Measurements from ENCODE around the gene ATP6V1B1.
A peak's percentile ranks its signal among the peaks of the same experiment; 100 is the strongest.
"Not testable (repeated sequence)": the region's sequence is repeated elsewhere in the genome, so short reads cannot be mapped to it uniquely, and the experiment has no call there.

The ATP6V1B1 gene

GRCh38 chr2:70995426-70995729 lies 59.7 kb downstream of the ATP6V1B1 start:
- ChIA-PET POLR2A (no interaction called here), CTCF (no interaction called here)
- peak; percentile 59 for DNase-seq (ENCODE audit: extremely low spot score)
- TF ChIP-seq CTCF (IDR thresholded peaks at IDR 0.05; ENCODE audit: control extremely low read depth, extremely low read depth, low read depth, missing control alignments): peak; percentile 46

GRCh38 chr2:70998885-70999284 lies 63.2 kb downstream of the ATP6V1B1 start:
- DNase-seq (ENCODE audit: extremely low spot score); POLR2A ChIA-PET: not testable (repeated sequence)
- CTCF ChIA-PET: interaction anchor here (1.0 to 1.3 kb wide), 3 partner anchors 9 to 34 kb away, joined by 3 to 8 read pairs (median 4); no protein-coding TSS in a partner anchor

GRCh38 chr2:70999362-70999761 lies 63.7 kb downstream of the ATP6V1B1 start:
- TF ChIP-seq CTCF (IDR thresholded peaks at IDR 0.05; ENCODE audit: control extremely low read depth, extremely low read depth, low read depth, missing control alignments): no peak
- no peak for DNase-seq (ENCODE audit: extremely low spot score)
- POLR2A ChIA-PET: no interaction called here
- CTCF ChIA-PET: interaction anchor here (1.0 to 10.1 kb wide), 5 partner anchors 10 to 34 kb away, joined by 3 to 138 read pairs (median 4); partner anchors contain the start of gene ANKRD53

GRCh38 chr2:70999931-71000330 lies 64.2 kb downstream of the ATP6V1B1 start:
- DNase-seq (ENCODE audit: extremely low spot score); POLR2A ChIA-PET: not testable (repeated sequence)
- CTCF ChIA-PET: interaction anchor here (1.1 to 10.1 kb wide), 6 partner anchors 8 to 35 kb away, joined by 3 to 138 read pairs (median 12); partner anchors contain the start of gene ANKRD53

GRCh38 chr2:71000780-71001591 lies 65.3 kb downstream of the ATP6V1B1 start:
- ChIA-PET CTCF (interaction anchor here (0.8 to 10.1 kb wide), 27 partner anchors 9 to 700 kb away, joined by 3 to 138 read pairs (median 5); partner anchors contain the start of genes ANKRD53, FAM136A and NAGK), POLR2A (no interaction called here)
- peak; percentile 94 for TF ChIP-seq CTCF (IDR thresholded peaks at IDR 0.05; ENCODE audit: control extremely low read depth, extremely low read depth, low read depth, missing control alignments)
- peak; percentile 87 for DNase-seq (ENCODE audit: extremely low spot score)

- ChIA-PET CTCF (interaction anchor here (0.6 to 10.1 kb wide), 29 partner anchors 9 to 700 kb away, joined by 3 to 138 read pairs (median 4); partner anchors contain the start of genes ANKRD53, FAM136A and NAGK), POLR2A (no interaction called here)
- TF ChIP-seq CTCF (IDR thresholded peaks at IDR 0.05; ENCODE audit: control extremely low read depth, extremely low read depth, low read depth, missing control alignments): no peak
- DNase-seq (ENCODE audit: extremely low spot score): peak; percentile 5
Measured at GRCh38 chr2:71001592-71001927, 65.9 kb downstream of the ATP6V1B1 start.

- peak; percentile 3 for DNase-seq (ENCODE audit: extremely low spot score)
- ChIA-PET CTCF (interaction anchor here (0.6 to 10.1 kb wide), 27 partner anchors 9 to 461 kb away, joined by 3 to 138 read pairs (median 5); partner anchors contain the start of genes ANKRD53 and NAGK), POLR2A (no interaction called here)
- TF ChIP-seq CTCF (IDR thresholded peaks at IDR 0.05; ENCODE audit: control extremely low read depth, extremely low read depth, low read depth, missing control alignments): no peak
Measured at GRCh38 chr2:71001981-71002570, 66.4 kb downstream of the ATP6V1B1 start.

Measured in GM10248 (cell line).